ENCODE results near the gene RGS3. TPM values are rescaled to one million over a fixed set of nuclear protein-coding genes. Genes with fewer than 3 reads are reported as not detected.

The RGS3 gene
- total RNA-seq, 4 donors from 2014 or later, result 43.0 to 66.2 (median 55.6) TPM

DNA sequence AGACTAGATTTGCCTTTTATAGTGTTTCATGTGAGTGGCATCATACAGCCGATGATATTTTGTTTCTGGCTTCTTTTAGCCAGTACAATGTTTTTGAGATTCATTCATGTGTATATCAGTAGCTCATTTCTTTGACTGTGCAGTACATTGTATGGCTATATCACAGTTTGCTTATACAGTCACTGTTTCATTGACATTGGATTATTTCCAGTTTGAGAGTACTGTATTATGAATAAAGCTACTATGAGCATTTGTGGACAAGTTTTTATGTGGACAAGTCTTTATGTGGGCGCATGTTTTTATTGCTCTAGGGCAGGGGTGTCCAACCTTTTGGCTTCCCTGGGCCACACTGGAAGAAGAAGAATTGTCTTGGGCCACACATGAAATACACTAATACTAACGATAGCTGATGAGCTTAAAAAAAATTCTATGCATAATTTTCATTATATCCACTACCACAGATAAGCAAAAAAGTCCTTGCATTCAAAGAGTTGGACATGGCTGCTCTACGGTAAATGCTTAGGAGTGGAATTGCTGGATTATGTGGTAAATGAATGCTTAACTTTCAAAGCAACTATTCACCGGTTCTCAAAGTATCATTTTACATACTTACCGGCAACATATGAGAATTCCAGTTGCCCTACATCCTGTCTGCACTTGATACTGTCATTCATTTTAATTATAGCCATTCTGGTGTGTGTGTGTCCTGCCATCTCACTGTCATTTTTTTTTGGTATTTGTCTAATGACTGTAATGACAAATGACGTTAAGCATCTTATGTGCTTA, 177.8 kb downstream of the RGS3 start:
- DNase-seq, result no peak
- Histone ChIP-seq H3K27me3 (no peaks in the 10 kb centered on the region), H3K9me3 (no peaks in the 10 kb centered on the region), H3K36me3 (no peaks in the 10 kb centered on the region), H3K27ac (no peak overlapping the region), H3K4me1 (no peaks in the 10 kb centered on the region), H3K4me3 (replicated peaks in 1 of 3) (no peak overlapping the region)
- intact Hi-C loops (cut with DNase I), result no loop called here
- 79 to 87% methylated on average over 7 of the region's 7 CpGs for WGBS, 2 donors
- TF ChIP-seq, protein P1, sequence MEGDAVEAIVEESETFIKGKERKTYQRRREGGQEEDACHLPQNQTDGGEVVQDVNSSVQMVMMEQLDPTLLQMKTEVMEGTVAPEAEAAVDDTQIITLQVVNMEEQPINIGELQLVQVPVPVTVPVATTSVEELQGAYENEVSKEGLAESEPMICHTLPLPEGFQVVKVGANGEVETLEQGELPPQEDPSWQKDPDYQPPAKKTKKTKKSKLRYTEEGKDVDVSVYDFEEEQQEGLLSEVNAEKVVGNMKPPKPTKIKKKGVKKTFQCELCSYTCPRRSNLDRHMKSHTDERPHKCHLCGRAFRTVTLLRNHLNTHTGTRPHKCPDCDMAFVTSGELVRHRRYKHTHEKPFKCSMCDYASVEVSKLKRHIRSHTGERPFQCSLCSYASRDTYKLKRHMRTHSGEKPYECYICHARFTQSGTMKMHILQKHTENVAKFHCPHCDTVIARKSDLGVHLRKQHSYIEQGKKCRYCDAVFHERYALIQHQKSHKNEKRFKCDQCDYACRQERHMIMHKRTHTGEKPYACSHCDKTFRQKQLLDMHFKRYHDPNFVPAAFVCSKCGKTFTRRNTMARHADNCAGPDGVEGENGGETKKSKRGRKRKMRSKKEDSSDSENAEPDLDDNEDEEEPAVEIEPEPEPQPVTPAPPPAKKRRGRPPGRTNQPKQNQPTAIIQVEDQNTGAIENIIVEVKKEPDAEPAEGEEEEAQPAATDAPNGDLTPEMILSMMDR (IDR thresholded peaks at IDR 0.05), result no peak
- TF ChIP-seq POLR2A (IDR thresholded peaks at IDR 0.05), result no peak

DNA sequence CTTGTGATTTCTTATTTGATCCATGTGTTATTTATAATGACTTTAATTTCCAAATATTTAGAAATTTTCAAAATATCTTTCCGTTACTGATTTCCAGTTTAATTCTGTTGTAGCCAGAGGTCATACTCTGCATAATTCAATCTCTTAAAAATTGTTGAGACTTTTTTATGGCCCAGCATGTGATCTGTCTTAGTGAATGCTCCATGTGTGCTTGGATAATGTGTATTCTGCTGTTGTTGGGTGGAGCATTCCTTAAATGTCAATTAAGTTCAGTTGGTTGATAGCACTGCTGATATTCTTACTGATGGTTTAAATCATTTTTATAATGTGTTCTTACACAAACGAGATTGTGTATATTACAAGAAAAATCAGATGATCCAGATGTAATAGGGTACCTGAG, 180.8 kb downstream of the RGS3 start:
- intact Hi-C loops (cut with DNase I), result no loop called here
- no peak overlapping the region for H3K4me3 ChIP-seq (replicated peaks in 1 of 3)
- no peaks in the 10 kb centered on the region for H3K9me3 ChIP-seq
- 88% methylated on average over 2 of the region's 2 CpGs for WGBS, 2 donors
- H3K4me1 ChIP-seq, result peaks cover 0 to 6% of the 10 kb centered on the region in 2 donors
- no peaks in the 10 kb centered on the region for H3K36me3 ChIP-seq
- H3K27ac ChIP-seq, result no peak overlapping the region
- H3K27me3 ChIP-seq, result no peaks in the 10 kb centered on the region
- no peak for DNase-seq
- TF ChIP-seq POLR2A (IDR thresholded peaks at IDR 0.05), result no peak
- TF ChIP-seq, protein P1 (IDR thresholded peaks at IDR 0.05), result no peak

DNA sequence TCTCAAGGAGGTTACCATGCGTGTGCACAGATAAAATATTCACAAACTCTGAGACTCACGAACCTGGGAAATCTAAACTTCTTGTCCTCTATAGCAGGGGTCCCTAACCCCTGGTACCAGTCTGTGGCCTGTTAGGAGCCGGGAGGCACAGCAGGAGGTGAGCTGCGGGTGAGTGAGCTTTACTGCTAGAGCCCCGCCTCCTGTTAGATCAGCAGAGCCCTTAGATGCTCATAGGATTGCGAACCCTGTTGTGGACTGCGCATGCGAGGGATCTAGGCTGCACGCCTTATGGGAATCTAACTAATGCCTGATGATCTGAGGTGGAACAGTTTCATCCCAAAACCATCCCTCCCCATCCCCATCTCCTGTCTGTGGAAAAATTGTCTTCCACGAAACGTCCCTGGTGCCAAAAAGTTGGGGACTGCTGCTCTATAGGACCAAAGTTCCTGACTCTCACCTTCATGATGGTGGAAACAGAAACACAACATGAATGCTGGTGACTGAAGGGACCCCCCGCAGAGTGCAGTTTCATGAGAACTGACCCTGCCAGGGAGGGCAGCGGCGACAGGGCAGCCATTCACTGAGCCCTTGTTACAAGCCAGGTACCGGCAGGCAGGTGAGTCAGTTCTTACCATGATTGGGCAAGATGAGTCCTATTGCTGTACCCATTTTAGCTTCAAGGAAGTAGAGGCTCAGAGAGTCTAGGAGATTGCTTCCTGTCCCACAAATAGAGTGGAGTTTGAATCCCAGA, 181.9 kb downstream of the RGS3 start:
- H3K4me1 ChIP-seq, result peaks cover 0 to 12% of the 10 kb centered on the region in 2 donors
- intact Hi-C loops (cut with DNase I), result no loop called here
- TF ChIP-seq, protein P1 (IDR thresholded peaks at IDR 0.05), result no peak
- no peak for TF ChIP-seq POLR2A (IDR thresholded peaks at IDR 0.05)
- WGBS, 2 donors, result 79 to 89% methylated on average over 12 to 15 of the region's 15 CpGs
- DNase-seq, result no peak
- no peak overlapping the region for H3K4me3 ChIP-seq (replicated peaks in 1 of 3)
- H3K9me3 ChIP-seq, result no peaks in the 10 kb centered on the region
- no peaks in the 10 kb centered on the region for H3K36me3 ChIP-seq
- no peak overlapping the region for H3K27ac ChIP-seq
- H3K27me3 ChIP-seq, result no peaks in the 10 kb centered on the region

DNA sequence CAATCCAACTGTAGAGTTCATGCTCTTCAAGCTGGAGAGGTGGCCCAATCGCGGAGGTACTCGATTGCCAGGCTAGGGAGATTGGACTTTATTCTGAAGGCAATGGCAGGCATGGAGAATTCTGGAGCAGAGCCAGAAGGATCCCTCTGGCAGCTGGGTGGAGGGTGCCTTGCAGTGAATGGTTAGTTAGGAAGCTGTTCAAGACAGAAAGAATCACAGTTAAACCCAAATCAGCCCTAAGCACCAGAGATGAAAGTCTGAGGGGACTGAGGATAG, 182.4 kb downstream of the RGS3 start:
- TF ChIP-seq, protein P1 (IDR thresholded peaks at IDR 0.05), result no peak
- TF ChIP-seq POLR2A (IDR thresholded peaks at IDR 0.05), result no peak
- 78 to 84% methylated on average over 3 of the region's 3 CpGs for WGBS, 2 donors
- H3K9me3 ChIP-seq, result no peaks in the 10 kb centered on the region
- H3K27me3 ChIP-seq, result no peaks in the 10 kb centered on the region
- no peak for DNase-seq
- no peak overlapping the region for H3K27ac ChIP-seq
- no peaks in the 10 kb centered on the region for H3K36me3 ChIP-seq
- H3K4me3 ChIP-seq (replicated peaks in 1 of 3), result no peak overlapping the region
- intact Hi-C loops (cut with DNase I), result no loop called here
- peaks cover 0 to 18% of the 10 kb centered on the region in 2 donors for H3K4me1 ChIP-seq

DNA sequence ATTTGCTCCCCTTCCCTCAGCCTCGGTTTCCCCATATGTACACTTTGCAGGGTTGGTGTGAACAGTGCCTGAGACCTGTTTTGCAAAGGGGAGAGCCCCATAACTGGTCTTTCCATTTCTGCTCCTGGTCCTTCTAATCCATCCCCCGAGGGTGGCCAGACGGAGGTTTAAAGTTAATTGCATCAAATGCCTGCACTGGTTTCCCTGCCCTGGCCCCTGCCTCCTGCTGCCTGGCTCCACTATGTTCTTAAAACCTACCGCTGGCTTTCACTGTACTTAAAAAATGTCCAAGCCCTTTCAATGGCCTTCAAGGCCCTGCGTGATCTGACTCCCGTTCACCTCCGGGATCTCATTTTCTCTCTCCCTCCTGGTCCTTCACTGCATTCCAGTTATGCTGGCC, 183.0 kb downstream of the RGS3 start:
- 84 to 86% methylated on average over 7 of the region's 7 CpGs for WGBS, 2 donors
- no peaks in the 10 kb centered on the region for H3K9me3 ChIP-seq
- H3K4me1 ChIP-seq, result peaks cover 0 to 19% of the 10 kb centered on the region in 2 donors
- no peak for TF ChIP-seq POLR2A (IDR thresholded peaks at IDR 0.05)
- TF ChIP-seq, protein P1 (IDR thresholded peaks at IDR 0.05), result no peak
- H3K27ac ChIP-seq, result no peak overlapping the region
- no peaks in the 10 kb centered on the region for H3K36me3 ChIP-seq
- intact Hi-C loops (cut with DNase I), result no loop called here
- H3K4me3 ChIP-seq (replicated peaks in 1 of 3), result no peak overlapping the region
- no peak for DNase-seq
- H3K27me3 ChIP-seq, result no peaks in the 10 kb centered on the region

Measured in thyroid gland (tissue), 4 donors.